Body of pancreas (tissue), 4 donors: Measurements from ENCODE around the gene ASS1. TPM values are rescaled to one million over a fixed set of nuclear protein-coding genes. Genes with fewer than 3 reads are reported as not detected.

Experiments used
- ATAC-seq: fragments of 150-250 bp; one replicate; pipeline ENCODE4 v1.9.1; 2016
- DNase-seq, 4 donors: peaks; one replicate each; pipeline ENCODE4 v3.0.0-alpha.2; 2019
- H3K27ac ChIP-seq, 4 donors: fragments of 200-600 bp; sonication (generic); 1 replicate in 3 of 4; 2 replicates in 1 of 4; pipeline versions ENCODE4 v1.5.1 to v1.6.1; 2016 to 2019; ENCODE audit warnings: mild to moderate bottlenecking in 1 of 4, mixed read lengths in 1 of 4, moderate library complexity in 1 of 4
- H3K27me3 ChIP-seq, 2 donors: fragments of 200-600 bp; sonication (generic); one replicate each; pipeline ENCODE4 v1.6.0; 2016; ENCODE audit warnings: mild to moderate bottlenecking in 1 of 2
- H3K36me3 ChIP-seq, 2 donors: fragments of 200-600 bp; sonication (generic); replicated peaks in 1 of 2; 2 replicates each; pipeline ENCODE4 v1.5.1; 2016; ENCODE audit warnings: low read depth in 2 of 2; ENCODE audit not compliant: insufficient read depth in 1 of 2
- H3K4me1 ChIP-seq: fragments of 200-600 bp; sonication (generic); one replicate; pipeline ENCODE4 v1.6.0; 2016
- H3K4me3 ChIP-seq, 2 donors: fragments of 200-600 bp; sonication (generic); 1 replicate in 1 of 2; 2 replicates in 1 of 2; pipeline ENCODE4 v1.5.1; 2016 to 2019
- H3K9me3 ChIP-seq, 3 donors: fragments of 200-600 bp; sonication (generic); 1 replicate in 2 of 3; 2 replicates in 1 of 3; pipeline ENCODE4 v1.5.1; 2016
- CTCF ChIP-seq, 7 experiments: fragments of 450-650 bp in 4 of 7; fragments of 200-600 bp in 3 of 7; sonication (generic) in 3 of 7; IDR thresholded peaks; one replicate each; pipeline ENCODE4 v1.5.1; 2016 to 2019; ENCODE audit warnings: antibody characterized with exemption in 7 of 7
- POLR2A ChIP-seq, 3 donors: fragments of 450-650 bp; IDR thresholded peaks; one replicate each; pipeline ENCODE4 v1.6.1; 2016; ENCODE audit warnings: antibody characterized with exemption in 3 of 3, mild to moderate bottlenecking in 2 of 3
- WGBS, 2 donors: methylation state at CpG; one replicate each; pipeline ENCODE4 v1.1.5; 2017; 5-methylcytosine and 5-hydroxymethylcytosine counted together
- intact Hi-C: fragments of 100-400 bp; cut with DNase I; formaldehyde crosslinking; loops from one replicate; pipeline ENCODE4 v1.15.1; 2023
- total RNA-seq, 2 donors: library from RNA; depleted of rRNA; stranded (reverse); fragments of >200 nt; gene quantifications; one replicate each; pipeline ENCODE4 v1.1.0, GENCODE V29; 2016

Gene ASS1
- total RNA-seq, 2 donors from 2014 or later, result 31.6 to 120 TPM

- Histone ChIP-seq H3K9me3 (no peaks in the 10 kb centered on the region), H3K36me3 (no peaks in the 10 kb centered on the region), H3K4me3 (no peak overlapping the region), H3K27ac (no peak overlapping the region), H3K27me3 (no peaks in the 10 kb centered on the region), H3K4me1 (no peaks in the 10 kb centered on the region)
- TF ChIP-seq POLR2A (IDR thresholded peaks at IDR 0.05) (no peak), CTCF (IDR thresholded peaks at IDR 0.05) (no peak)
- DNase-seq (no peak), ATAC-seq (no peak)
- 69 to 80% methylated on average over 14 to 16 of the region's 16 CpGs for WGBS, 2 donors
- intact Hi-C loops, result no loop called here
These were observed 38.7 kb downstream of the ASS1 start for GRCh38 chr9:130483371-130483971.

GRCh38 chr9:130484362-130485072 lies 39.8 kb downstream of the ASS1 start:
- Histone ChIP-seq H3K9me3 (no peaks in the 10 kb centered on the region), H3K27ac (no peak overlapping the region), H3K4me1 (no peaks in the 10 kb centered on the region), H3K27me3 (no peaks in the 10 kb centered on the region), H3K36me3 (no peaks in the 10 kb centered on the region), H3K4me3 (no peak overlapping the region)
- intact Hi-C loops, result no loop called here
- no peak for ATAC-seq
- no peak for DNase-seq
- no peak for TF ChIP-seq CTCF (IDR thresholded peaks at IDR 0.05)
- TF ChIP-seq POLR2A (IDR thresholded peaks at IDR 0.05), result no peak
- WGBS, 2 donors, result 75 to 86% methylated on average over 20 to 21 of the region's 21 CpGs

- 94% methylated on average over 6 of the region's 6 CpGs for WGBS, 2 donors
These were observed 41.3 kb downstream of the ASS1 start for GRCh38 chr9:130486103-130486502.

GRCh38 chr9:130487500-130487899 lies 42.7 kb downstream of the ASS1 start:
- Histone ChIP-seq H3K36me3 (no peaks in the 10 kb centered on the region), H3K27me3 (no peaks in the 10 kb centered on the region), H3K9me3 (no peaks in the 10 kb centered on the region), H3K27ac (no peak overlapping the region), H3K4me1 (no peaks in the 10 kb centered on the region), H3K4me3 (no peak overlapping the region)
- 77 to 83% methylated on average over 6 of the region's 6 CpGs for WGBS, 2 donors
- DNase-seq (no peak), ATAC-seq (no peak)
- TF ChIP-seq CTCF (IDR thresholded peaks at IDR 0.05) (no peak), POLR2A (IDR thresholded peaks at IDR 0.05) (no peak)
- intact Hi-C loops, result no loop called here

More at GRCh38 chr9:130486103-130486502, 41.3 kb downstream of the ASS1 start:
- Histone ChIP-seq H3K4me1 (no peaks in the 10 kb centered on the region), H3K27ac (no peak overlapping the region), H3K4me3 (no peak overlapping the region), H3K36me3 (no peaks in the 10 kb centered on the region), H3K9me3 (no peaks in the 10 kb centered on the region), H3K27me3 (no peaks in the 10 kb centered on the region)
- intact Hi-C loops, result no loop called here
- TF ChIP-seq CTCF (IDR thresholded peaks at IDR 0.05) (no peak), POLR2A (IDR thresholded peaks at IDR 0.05) (no peak)
- no peak for DNase-seq
- ATAC-seq, result no peak
